ENCODE measurements around the gene GSTM3. TPM values are rescaled to one million over a fixed set of nuclear protein-coding genes. Genes with fewer than 3 reads are reported as not detected.
"Not testable (repeated sequence)": the region's sequence is repeated elsewhere in the genome, so short reads cannot be mapped to it uniquely, and the experiment has no call there.

Gene GSTM3
- total RNA-seq, 1 experiment from 2014 or later = not detected

DNA sequence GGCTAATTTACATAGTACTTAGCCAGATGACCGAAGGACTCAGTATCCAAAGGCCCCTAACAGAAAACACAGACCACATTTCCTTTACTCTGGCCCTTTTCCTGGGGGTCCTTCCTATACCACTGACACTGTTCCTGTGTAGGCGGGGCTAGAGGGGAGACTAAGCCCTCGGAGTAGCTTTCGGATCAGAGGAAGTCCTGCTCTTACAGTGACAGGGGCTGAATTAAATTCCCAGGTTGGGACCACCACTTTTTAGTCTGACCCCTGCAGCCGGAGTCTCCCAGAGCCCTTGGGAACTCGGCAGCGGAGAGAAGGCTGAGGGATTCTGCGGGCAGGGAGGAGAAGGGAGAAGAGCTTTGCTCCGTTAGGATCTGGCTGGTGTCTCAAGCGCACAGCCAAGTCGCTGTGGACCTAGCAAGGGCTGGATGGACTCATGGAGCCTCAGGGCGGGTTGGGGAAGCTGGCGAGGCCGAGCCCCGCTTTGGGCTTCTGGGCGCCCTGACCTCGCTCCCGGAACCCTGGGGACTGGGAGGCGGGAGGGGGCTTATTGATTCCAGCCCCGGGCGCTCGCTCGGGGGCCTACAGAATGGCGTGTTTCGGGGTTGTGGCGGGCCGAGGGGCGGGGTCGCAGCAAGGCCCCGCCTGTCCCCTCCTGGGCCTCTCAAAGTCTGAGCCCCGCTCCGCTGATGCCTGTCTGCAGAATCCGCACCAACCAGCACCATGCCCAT lies 29.1 kb downstream of the GSTM3 start, which contains the start of gene GSTM5:
Gene GSTM5, plus strand, starts transcription at position 659 of the 728 bp plus-strand sequence. Its CDS starts 62 bp downstream, at position 721.
- H2AFZ ChIP-seq (ENCODE audit: low read length); H3K36me3 ChIP-seq (ENCODE audit: insufficient read depth, low read length); H3K9me2 ChIP-seq (replicated peaks; ENCODE audit: insufficient read depth, low read length); H3K4me3 ChIP-seq (ENCODE audit: low read length); H3K9me3 ChIP-seq (ENCODE audit: low read length); H3K27me3 ChIP-seq (ENCODE audit: low read length); H3K4me1 ChIP-seq (ENCODE audit: low read length); H3K4me2 ChIP-seq (ENCODE audit: low read depth, low read length, poor library complexity, severe bottlenecking); DNase-seq; H4K20me1 ChIP-seq (ENCODE audit: insufficient read depth, low read depth, low read length); H3K27ac ChIP-seq (ENCODE audit: low read length); H3K9ac ChIP-seq (ENCODE audit: low read length); H3K79me2 ChIP-seq (ENCODE audit: low read length): not testable (repeated sequence)

DNA sequence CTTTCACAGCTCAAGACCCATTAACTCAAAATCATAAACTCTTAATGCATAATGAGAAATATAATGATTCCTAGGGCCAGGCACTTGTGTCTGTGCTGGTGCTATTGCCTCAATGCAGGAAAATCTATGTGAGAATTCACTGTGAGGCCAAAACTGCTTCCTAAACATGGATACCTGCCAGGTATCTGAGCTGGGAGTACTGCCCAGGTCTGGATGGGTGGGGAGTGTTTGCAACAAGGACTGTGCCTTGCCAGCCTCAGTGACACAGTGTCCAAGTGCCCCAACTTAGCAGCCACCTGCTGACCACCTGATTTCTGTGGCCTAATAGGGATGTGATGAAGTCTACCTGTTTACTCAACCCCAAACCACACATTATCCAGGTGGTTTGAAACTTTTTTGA lies 31.0 kb downstream of the GSTM3 start:
- not testable (repeated sequence) for H3K4me1 ChIP-seq (ENCODE audit: low read length); DNase-seq; H3K27me3 ChIP-seq (ENCODE audit: low read length)

DNA sequence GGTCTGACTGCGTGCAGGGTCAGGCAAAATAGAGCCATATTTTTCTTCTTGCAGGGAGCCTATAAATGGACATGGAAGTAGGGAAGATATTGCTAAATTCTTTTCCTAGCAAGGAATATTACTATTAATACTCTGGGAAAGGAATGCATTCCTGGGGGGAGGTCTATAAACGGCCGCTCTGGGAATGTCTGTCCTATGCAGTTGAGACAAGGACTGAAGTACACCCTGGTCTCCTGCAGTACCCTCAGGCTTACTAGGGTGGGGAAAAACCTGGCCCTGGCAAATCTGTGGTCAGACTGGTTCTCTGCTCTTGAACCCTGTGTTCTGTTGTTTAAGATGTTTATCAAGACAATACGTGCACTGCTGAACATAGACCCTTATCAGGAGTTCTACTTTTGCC lies 31.9 kb downstream of the GSTM3 start:
- not testable (repeated sequence) for DNase-seq; H3K79me2 ChIP-seq (ENCODE audit: low read length); H3K36me3 ChIP-seq (ENCODE audit: insufficient read depth, low read length); H3K27ac ChIP-seq (ENCODE audit: low read length); H4K20me1 ChIP-seq (ENCODE audit: insufficient read depth, low read depth, low read length); H3K4me3 ChIP-seq (ENCODE audit: low read length); H3K9ac ChIP-seq (ENCODE audit: low read length); H3K9me2 ChIP-seq (replicated peaks; ENCODE audit: insufficient read depth, low read length); H3K9me3 ChIP-seq (ENCODE audit: low read length); H3K4me1 ChIP-seq (ENCODE audit: low read length); H3K4me2 ChIP-seq (ENCODE audit: low read depth, low read length, poor library complexity, severe bottlenecking); H3K27me3 ChIP-seq (ENCODE audit: low read length); H2AFZ ChIP-seq (ENCODE audit: low read length)

More for the DNA sequence above, 31.0 kb downstream of the GSTM3 start:
- H2AFZ ChIP-seq (ENCODE audit: low read length); H3K9me2 ChIP-seq (replicated peaks; ENCODE audit: insufficient read depth, low read length); H3K9me3 ChIP-seq (ENCODE audit: low read length); H3K4me3 ChIP-seq (ENCODE audit: low read length); H3K27ac ChIP-seq (ENCODE audit: low read length); H3K9ac ChIP-seq (ENCODE audit: low read length); H3K79me2 ChIP-seq (ENCODE audit: low read length); H3K36me3 ChIP-seq (ENCODE audit: insufficient read depth, low read length); H3K4me2 ChIP-seq (ENCODE audit: low read depth, low read length, poor library complexity, severe bottlenecking); H4K20me1 ChIP-seq (ENCODE audit: insufficient read depth, low read depth, low read length): not testable (repeated sequence)

DNA sequence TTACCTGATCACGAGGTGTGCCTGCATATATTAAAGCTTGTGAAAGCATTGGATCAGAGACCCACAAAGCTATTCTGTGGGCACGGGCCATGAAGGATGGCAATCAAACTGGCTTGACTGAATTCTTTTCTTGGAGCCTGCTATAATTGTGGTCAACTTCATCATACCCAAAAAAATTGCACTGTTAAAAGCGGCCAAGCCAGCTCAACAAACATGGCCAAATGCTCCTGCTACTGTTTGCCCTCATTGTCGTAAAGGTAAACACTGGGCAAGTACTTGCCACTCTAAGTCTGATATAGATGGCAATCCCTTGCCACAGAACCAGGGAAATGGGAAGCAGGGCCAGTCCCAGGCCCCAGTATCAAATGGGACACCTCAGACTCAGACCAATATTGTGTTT lies 35.4 kb downstream of the GSTM3 start:
- H3K9me3 ChIP-seq (ENCODE audit: low read length) = no peaks in the 10 kb centered on the region
- H3K4me2 ChIP-seq (ENCODE audit: low read depth, low read length, poor library complexity, severe bottlenecking) = no peak overlapping the region
- no peak overlapping the region for H3K27ac ChIP-seq (ENCODE audit: low read length)
- H3K4me3 ChIP-seq (ENCODE audit: low read length) = no peak overlapping the region
- H3K79me2 ChIP-seq (ENCODE audit: low read length) = no peaks in the 10 kb centered on the region
- H2AFZ ChIP-seq (ENCODE audit: low read length) = no peak overlapping the region
- H4K20me1 ChIP-seq (ENCODE audit: insufficient read depth, low read depth, low read length) = no peaks in the 10 kb centered on the region
- H3K4me1 ChIP-seq (ENCODE audit: low read length) = no peaks in the 10 kb centered on the region
- no peaks in the 10 kb centered on the region for H3K27me3 ChIP-seq (ENCODE audit: low read length)
- H3K36me3 ChIP-seq (ENCODE audit: insufficient read depth, low read length) = no peaks in the 10 kb centered on the region; the same call in 1 of the 2 replicates
- DNase-seq = no peak
- no peaks in the 10 kb centered on the region for H3K9me2 ChIP-seq (replicated peaks; ENCODE audit: insufficient read depth, low read length)
- no peak overlapping the region for H3K9ac ChIP-seq (ENCODE audit: low read length)

DNA sequence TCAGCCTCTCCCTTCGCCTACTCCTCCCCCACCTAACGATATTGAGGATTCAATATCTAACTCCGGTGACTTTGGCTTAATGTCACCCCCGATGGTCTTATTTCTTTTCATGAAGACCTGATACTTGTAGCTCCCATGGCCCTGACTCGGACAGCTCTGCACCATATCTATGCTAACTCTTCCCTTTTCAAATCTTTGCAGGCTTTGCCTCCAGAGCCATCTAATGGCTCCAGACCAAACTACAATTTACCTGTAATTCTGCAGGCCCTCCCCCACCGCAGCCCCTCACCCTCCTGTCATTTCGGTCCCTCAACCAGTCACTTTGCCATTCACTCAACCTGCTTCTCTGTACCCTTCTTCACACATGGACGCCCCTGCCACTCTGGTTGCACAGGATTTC lies 36.7 kb downstream of the GSTM3 start:
- Histone ChIP-seq H3K27ac (ENCODE audit: low read length) (no peak overlapping the region), H3K27me3 (ENCODE audit: low read length) (no peaks in the 10 kb centered on the region), H3K4me3 (ENCODE audit: low read length) (no peak overlapping the region), H3K9ac (ENCODE audit: low read length) (no peak overlapping the region), H4K20me1 (ENCODE audit: insufficient read depth, low read depth, low read length) (no peaks in the 10 kb centered on the region), H3K9me3 (ENCODE audit: low read length) (no peaks in the 10 kb centered on the region), H3K36me3 (ENCODE audit: insufficient read depth, low read length) (no peaks in the 10 kb centered on the region), H2AFZ (ENCODE audit: low read length) (no peak overlapping the region), H3K4me2 (ENCODE audit: low read depth, low read length, poor library complexity, severe bottlenecking) (no peak overlapping the region), H3K9me2 (replicated peaks; ENCODE audit: insufficient read depth, low read length) (no peaks in the 10 kb centered on the region), H3K4me1 (ENCODE audit: low read length) (no peaks in the 10 kb centered on the region), H3K79me2 (ENCODE audit: low read length) (no peaks in the 10 kb centered on the region)
- DNase-seq = peak; percentile 55

DNA sequence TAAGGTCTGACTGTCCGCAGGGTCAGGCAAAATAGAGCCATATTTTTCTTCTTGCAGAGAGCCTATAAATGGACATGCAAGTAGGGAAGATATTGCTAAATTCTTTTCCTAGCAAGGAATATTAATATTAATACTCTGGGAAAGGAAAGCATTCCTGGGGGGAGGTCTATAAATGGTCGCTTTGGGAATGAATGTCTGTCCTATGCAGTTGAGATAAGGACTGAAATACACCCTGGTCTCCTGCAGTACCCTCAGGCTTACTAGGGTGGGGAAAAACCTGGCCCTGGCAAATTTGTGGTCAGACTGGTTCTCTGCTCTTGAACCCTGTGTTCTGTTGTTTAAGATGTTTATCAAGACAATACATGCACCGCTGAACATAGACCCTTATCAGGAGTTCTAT lies 37.9 kb downstream of the GSTM3 start:
- not testable (repeated sequence) for H3K27me3 ChIP-seq (ENCODE audit: low read length); H3K4me2 ChIP-seq (ENCODE audit: low read depth, low read length, poor library complexity, severe bottlenecking); H3K79me2 ChIP-seq (ENCODE audit: low read length); H3K9me2 ChIP-seq (replicated peaks; ENCODE audit: insufficient read depth, low read length); H3K9ac ChIP-seq (ENCODE audit: low read length); H3K4me1 ChIP-seq (ENCODE audit: low read length); DNase-seq; H2AFZ ChIP-seq (ENCODE audit: low read length); H3K27ac ChIP-seq (ENCODE audit: low read length); H3K4me3 ChIP-seq (ENCODE audit: low read length); H3K36me3 ChIP-seq (ENCODE audit: insufficient read depth, low read length); H3K9me3 ChIP-seq (ENCODE audit: low read length); H4K20me1 ChIP-seq (ENCODE audit: insufficient read depth, low read depth, low read length)

DNA sequence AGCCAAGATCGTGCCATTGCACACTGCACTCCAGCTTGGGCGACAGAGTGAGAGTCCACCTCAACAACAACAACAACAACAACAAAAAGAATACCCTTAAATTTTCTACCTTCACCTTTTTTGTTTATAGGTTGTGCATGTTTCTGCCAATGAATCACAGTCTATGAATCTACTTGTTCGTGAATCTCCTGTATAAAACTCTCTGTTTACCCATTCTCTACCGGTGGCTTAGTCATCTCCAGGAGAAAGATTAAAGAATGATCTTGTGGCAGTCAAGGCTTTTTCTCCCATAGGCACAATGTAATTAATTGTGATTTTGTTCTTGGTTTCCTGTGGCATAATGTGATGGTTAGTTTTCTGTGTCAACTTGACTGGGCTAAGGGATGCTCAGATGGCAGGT lies 43.0 kb downstream of the GSTM3 start:
- H3K9me3 ChIP-seq (ENCODE audit: low read length); H4K20me1 ChIP-seq (ENCODE audit: insufficient read depth, low read depth, low read length); H3K36me3 ChIP-seq (ENCODE audit: insufficient read depth, low read length); H3K79me2 ChIP-seq (ENCODE audit: low read length); H3K9ac ChIP-seq (ENCODE audit: low read length); H3K9me2 ChIP-seq (replicated peaks; ENCODE audit: insufficient read depth, low read length); H2AFZ ChIP-seq (ENCODE audit: low read length); H3K4me2 ChIP-seq (ENCODE audit: low read depth, low read length, poor library complexity, severe bottlenecking); DNase-seq; H3K4me1 ChIP-seq (ENCODE audit: low read length); H3K4me3 ChIP-seq (ENCODE audit: low read length); H3K27me3 ChIP-seq (ENCODE audit: low read length); H3K27ac ChIP-seq (ENCODE audit: low read length): not testable (repeated sequence)

DNA sequence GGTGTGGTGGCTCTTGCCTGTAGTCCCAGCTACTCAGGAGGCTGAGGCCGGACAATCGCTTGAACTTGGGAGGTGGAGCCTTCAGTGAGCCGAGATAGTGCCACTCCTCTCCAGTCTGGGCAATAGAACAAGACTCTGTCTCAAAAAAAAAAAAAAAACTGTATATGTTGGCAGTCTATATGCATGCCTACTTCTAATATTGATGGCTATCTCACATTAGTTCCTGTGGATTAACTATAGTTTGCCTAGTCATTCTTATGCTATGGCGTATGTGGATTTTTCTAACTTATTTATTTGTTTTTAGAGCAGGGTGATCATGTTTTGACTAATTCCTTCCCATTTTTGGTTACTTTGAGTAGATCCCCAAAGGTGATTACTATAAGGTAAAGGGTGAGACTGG lies 43.8 kb downstream of the GSTM3 start:
- Histone ChIP-seq H3K27me3 (ENCODE audit: low read length) (no peaks in the 10 kb centered on the region), H4K20me1 (ENCODE audit: insufficient read depth, low read depth, low read length) (no peaks in the 10 kb centered on the region), H3K27ac (ENCODE audit: low read length) (no peak overlapping the region), H3K9me3 (ENCODE audit: low read length) (no peaks in the 10 kb centered on the region), H3K4me1 (ENCODE audit: low read length) (no peaks in the 10 kb centered on the region), H3K9me2 (replicated peaks; ENCODE audit: insufficient read depth, low read length) (no peaks in the 10 kb centered on the region), H3K36me3 (ENCODE audit: insufficient read depth, low read length) (no peaks in the 10 kb centered on the region), H2AFZ (ENCODE audit: low read length) (no peak overlapping the region), H3K79me2 (ENCODE audit: low read length) (no peaks in the 10 kb centered on the region), H3K9ac (ENCODE audit: low read length) (no peak overlapping the region), H3K4me3 (ENCODE audit: low read length) (no peak overlapping the region), H3K4me2 (ENCODE audit: low read depth, low read length, poor library complexity, severe bottlenecking) (no peak overlapping the region)
- no peak for DNase-seq

DNA sequence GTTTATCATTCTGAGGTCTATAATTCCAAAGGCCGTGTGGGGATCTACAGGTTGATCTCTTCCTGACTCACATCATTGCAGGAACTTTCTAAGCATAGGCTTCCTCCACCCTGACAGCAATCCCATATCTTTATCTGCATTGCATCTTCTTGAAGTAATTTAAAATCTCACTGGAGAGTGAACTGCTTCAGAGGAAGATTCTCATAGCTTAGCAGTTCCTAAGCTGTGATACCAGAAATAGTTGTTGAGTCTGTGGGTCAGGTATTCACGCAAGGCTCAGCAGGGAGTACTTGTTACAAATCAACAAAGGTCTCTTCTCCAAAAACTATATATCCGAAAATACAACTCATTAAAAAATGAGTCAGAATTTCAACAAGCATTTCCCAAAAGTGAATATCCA lies 45.7 kb downstream of the GSTM3 start:
- not testable (repeated sequence) for H3K79me2 ChIP-seq (ENCODE audit: low read length); H3K9me2 ChIP-seq (replicated peaks; ENCODE audit: insufficient read depth, low read length); H4K20me1 ChIP-seq (ENCODE audit: insufficient read depth, low read depth, low read length); H2AFZ ChIP-seq (ENCODE audit: low read length); H3K4me1 ChIP-seq (ENCODE audit: low read length); H3K27me3 ChIP-seq (ENCODE audit: low read length); DNase-seq; H3K4me3 ChIP-seq (ENCODE audit: low read length); H3K36me3 ChIP-seq (ENCODE audit: insufficient read depth, low read length); H3K27ac ChIP-seq (ENCODE audit: low read length); H3K9ac ChIP-seq (ENCODE audit: low read length); H3K9me3 ChIP-seq (ENCODE audit: low read length); H3K4me2 ChIP-seq (ENCODE audit: low read depth, low read length, poor library complexity, severe bottlenecking)
